ENCODE measurements around the gene ANKRD55. TPM values are rescaled to one million over a fixed set of nuclear protein-coding genes. Genes with fewer than 3 reads are reported as not detected.
"Not testable (repeated sequence)": the region's sequence is repeated elsewhere in the genome, so short reads cannot be mapped to it uniquely, and the experiment has no call there.

The ANKRD55 gene
- total RNA-seq, 1 donor from 2014 or later, result 0.74 TPM

DNA sequence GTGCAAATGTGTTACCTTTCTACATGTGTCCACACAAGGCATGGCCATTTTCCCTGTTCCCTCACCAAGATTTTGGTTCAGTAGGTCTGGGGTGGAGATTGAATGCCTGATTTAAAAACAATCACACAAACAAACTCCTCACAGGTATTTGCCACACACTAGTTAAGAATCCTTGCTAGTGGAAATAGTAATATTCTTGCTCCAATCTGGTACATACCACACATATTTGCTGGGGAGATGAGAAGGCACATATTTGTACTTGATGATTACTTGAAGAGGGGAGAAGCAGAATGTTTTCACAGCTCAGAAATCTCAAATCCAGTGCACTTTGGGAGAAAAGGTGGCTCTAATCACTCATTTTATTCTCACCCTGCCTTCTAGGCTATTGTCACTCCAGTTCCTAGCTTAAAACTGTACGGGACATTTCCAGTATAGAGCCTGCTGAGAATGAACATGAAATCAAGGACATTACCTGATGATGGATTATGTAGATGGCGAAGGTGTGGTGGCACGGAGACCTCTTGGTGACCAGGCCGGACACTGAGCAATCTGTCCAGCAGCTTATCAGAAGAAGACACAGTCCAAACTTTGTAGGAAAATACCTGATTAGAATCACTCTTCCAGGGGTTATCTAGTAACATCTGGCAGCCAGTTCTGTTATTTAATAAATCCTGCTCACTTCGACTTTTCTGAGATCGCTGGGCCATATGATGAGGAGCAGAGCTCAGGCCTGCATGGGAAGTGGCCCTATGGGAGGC, 122.3 kb downstream of the ANKRD55 start:
- no peak for DNase-seq (ENCODE audit: extremely low spot score in 2 of 2)
- Histone ChIP-seq H3K27me3 (no peaks in the 10 kb centered on the region), H3K9me3 (no peaks in the 10 kb centered on the region), H3K36me3 (no peaks in the 10 kb centered on the region), H3K27ac (no peak overlapping the region), H3K4me3 (no peak overlapping the region), H3K4me1 (no peaks in the 10 kb centered on the region)
- intact Hi-C loops (cut with DNase I), result no loop called here
- TF ChIP-seq POLR2AphosphoS5 (IDR thresholded peaks at IDR 0.05; ENCODE audit: insufficient read depth in 1 of 2, low read depth in 1 of 2) (no peak), POLR2A (IDR thresholded peaks at IDR 0.05) (no peak)
- TF ChIP-seq, protein P1, sequence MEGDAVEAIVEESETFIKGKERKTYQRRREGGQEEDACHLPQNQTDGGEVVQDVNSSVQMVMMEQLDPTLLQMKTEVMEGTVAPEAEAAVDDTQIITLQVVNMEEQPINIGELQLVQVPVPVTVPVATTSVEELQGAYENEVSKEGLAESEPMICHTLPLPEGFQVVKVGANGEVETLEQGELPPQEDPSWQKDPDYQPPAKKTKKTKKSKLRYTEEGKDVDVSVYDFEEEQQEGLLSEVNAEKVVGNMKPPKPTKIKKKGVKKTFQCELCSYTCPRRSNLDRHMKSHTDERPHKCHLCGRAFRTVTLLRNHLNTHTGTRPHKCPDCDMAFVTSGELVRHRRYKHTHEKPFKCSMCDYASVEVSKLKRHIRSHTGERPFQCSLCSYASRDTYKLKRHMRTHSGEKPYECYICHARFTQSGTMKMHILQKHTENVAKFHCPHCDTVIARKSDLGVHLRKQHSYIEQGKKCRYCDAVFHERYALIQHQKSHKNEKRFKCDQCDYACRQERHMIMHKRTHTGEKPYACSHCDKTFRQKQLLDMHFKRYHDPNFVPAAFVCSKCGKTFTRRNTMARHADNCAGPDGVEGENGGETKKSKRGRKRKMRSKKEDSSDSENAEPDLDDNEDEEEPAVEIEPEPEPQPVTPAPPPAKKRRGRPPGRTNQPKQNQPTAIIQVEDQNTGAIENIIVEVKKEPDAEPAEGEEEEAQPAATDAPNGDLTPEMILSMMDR (IDR thresholded peaks at IDR 0.05), result no peak

GRCh38 chr5:56108246-56108645, 124.9 kb downstream of the ANKRD55 start:
- intact Hi-C loops (cut with DNase I), result no loop called here
- Histone ChIP-seq H3K27me3 (no peaks in the 10 kb centered on the region), H3K27ac (no peak overlapping the region), H3K4me1 (no peaks in the 10 kb centered on the region), H3K4me3 (no peak overlapping the region), H3K9me3 (no peaks in the 10 kb centered on the region), H3K36me3 (no peaks in the 10 kb centered on the region)
- no peak for DNase-seq (ENCODE audit: extremely low spot score in 2 of 2)
- TF ChIP-seq, protein P1 (IDR thresholded peaks at IDR 0.05), result no peak
- TF ChIP-seq POLR2AphosphoS5 (IDR thresholded peaks at IDR 0.05; ENCODE audit: insufficient read depth in 1 of 2, low read depth in 1 of 2) (peak in 1 of 2 donors; percentile 56), POLR2A (IDR thresholded peaks at IDR 0.05) (no peak)

DNA sequence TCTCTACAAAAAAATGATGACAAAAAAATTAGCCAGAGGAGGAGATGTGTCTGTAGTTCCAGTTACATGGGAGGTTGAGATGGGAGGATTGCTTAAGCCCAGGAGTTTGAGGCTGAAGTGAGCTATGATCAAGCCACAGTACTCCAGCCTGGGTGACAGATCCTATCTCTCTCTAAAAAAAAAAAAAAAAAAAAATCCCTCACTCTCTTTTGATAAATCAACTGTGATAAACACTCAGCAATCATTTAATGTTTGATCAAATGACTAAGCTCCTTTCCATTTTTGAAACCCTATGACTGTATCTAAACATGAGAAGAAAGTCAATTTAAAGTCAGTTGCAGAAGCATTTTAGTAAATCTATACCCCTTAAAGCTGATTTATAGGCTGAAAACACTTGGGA, 126.3 kb downstream of the ANKRD55 start:
- Histone ChIP-seq H3K27me3 (no peaks in the 10 kb centered on the region), H3K9me3 (no peaks in the 10 kb centered on the region), H3K4me1 (no peaks in the 10 kb centered on the region), H3K36me3 (no peaks in the 10 kb centered on the region), H3K27ac (no peak overlapping the region), H3K4me3 (no peak overlapping the region)
- intact Hi-C loops (cut with DNase I), result no loop called here
- DNase-seq (ENCODE audit: extremely low spot score in 2 of 2), result no peak
- TF ChIP-seq POLR2AphosphoS5 (IDR thresholded peaks at IDR 0.05; ENCODE audit: insufficient read depth in 1 of 2, low read depth in 1 of 2) (no peak), POLR2A (IDR thresholded peaks at IDR 0.05) (no peak)
- TF ChIP-seq, protein P1 (IDR thresholded peaks at IDR 0.05), result no peak

DNA sequence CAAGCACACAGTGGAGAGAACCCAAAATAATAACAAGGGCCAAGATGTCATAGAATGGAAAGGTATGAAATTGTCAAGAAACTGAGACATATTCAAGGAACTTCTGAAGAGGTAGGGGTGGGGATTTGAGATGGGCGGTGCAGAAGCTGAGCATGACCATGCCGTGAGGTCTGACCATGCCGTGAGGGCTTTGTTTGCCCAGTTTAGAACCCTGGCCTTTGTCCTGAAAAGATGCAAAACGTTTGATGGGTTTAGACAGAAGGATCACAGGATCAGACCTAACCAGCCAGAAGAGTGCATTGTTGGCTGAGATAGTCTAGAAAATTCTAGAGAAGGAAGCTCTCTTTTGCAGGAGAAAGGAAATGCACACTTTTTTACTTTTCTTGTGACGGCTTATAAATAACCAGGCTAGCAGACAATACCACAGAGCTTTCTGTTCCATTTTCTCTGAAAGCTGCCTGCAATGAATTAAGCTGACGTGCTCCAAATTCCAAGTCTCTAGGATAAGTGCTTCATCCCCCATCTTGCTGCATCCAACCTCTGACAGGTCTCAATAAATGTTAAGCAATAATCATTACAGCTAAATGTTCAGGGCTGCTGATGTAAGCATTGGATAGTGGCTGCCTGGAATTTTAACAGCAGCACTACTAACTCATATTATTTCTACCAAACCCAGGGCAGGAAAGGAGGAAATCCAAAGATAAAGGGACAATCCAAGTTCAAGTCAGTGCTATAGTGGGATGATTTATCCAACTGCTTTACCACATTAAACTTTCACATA, 127.4 kb downstream of the ANKRD55 start:
- H3K27ac ChIP-seq, result peak overlapping the region; percentile 40
- DNase-seq (ENCODE audit: extremely low spot score in 2 of 2), result no peak
- TF ChIP-seq POLR2AphosphoS5 (IDR thresholded peaks at IDR 0.05; ENCODE audit: insufficient read depth in 1 of 2, low read depth in 1 of 2) (peak in 1 of 2 donors; percentile 21), POLR2A (IDR thresholded peaks at IDR 0.05) (no peak)

DNA sequence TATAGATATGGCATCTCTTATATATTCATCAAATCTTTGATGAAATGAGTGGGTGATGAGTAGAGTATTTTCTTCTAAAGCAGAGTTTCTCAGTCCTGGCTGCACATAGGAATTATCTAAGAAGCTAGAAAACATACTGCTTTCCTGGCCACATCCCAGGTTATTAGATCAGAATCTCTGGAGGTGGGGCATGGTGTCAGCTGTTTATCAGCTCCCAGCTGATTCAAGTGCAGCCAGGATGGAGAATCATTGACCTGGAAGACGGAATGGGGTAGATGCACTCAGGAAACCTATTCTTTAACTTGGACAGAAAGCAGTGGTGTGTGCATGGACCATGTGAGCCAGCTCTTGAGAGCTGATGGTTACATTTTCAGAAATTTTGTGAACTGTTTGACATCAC, 130.2 kb downstream of the ANKRD55 start:
- no peak overlapping the region for H3K27ac ChIP-seq
- TF ChIP-seq, protein P1 (IDR thresholded peaks at IDR 0.05), result no peak
- TF ChIP-seq POLR2AphosphoS5 (IDR thresholded peaks at IDR 0.05; ENCODE audit: insufficient read depth in 1 of 2, low read depth in 1 of 2), result no peak
- TF ChIP-seq POLR2A (IDR thresholded peaks at IDR 0.05), result no peak
- H3K36me3 ChIP-seq, result no peaks in the 10 kb centered on the region
- peaks cover 16% of the 10 kb centered on the region for H3K4me1 ChIP-seq
- intact Hi-C loops (cut with DNase I), result no loop called here
- no peak for DNase-seq (ENCODE audit: extremely low spot score in 2 of 2)
- H3K4me3 ChIP-seq, result no peak overlapping the region
- H3K27me3 ChIP-seq, result no peaks in the 10 kb centered on the region
- no peaks in the 10 kb centered on the region for H3K9me3 ChIP-seq

More for the DNA sequence above, 127.4 kb downstream of the ANKRD55 start:
- H3K36me3 ChIP-seq, result no peaks in the 10 kb centered on the region
- intact Hi-C loops (cut with DNase I), result no loop called here
- H3K4me3 ChIP-seq, result no peak overlapping the region
- H3K4me1 ChIP-seq, result no peaks in the 10 kb centered on the region
- H3K27me3 ChIP-seq, result no peaks in the 10 kb centered on the region
- H3K9me3 ChIP-seq, result no peaks in the 10 kb centered on the region

- H3K4me3 ChIP-seq; intact Hi-C loops (cut with DNase I): not testable (repeated sequence)
These were observed 130.9 kb downstream of the ANKRD55 start for GRCh38 chr5:56102207-56102606.

More at GRCh38 chr5:56102207-56102606, 130.9 kb downstream of the ANKRD55 start:
- H3K36me3 ChIP-seq; DNase-seq (ENCODE audit: extremely low spot score in 2 of 2); H3K9me3 ChIP-seq; H3K27ac ChIP-seq; H3K27me3 ChIP-seq: not testable (repeated sequence)
- H3K4me1 ChIP-seq, result peaks cover 16% of the 10 kb centered on the region
